CD4-positive, CD25-positive, alpha-beta regulatory T cell (primary cell): ENCODE data around the gene PROK2. TPM values are rescaled to one million over a fixed set of nuclear protein-coding genes. Genes with fewer than 3 reads are reported as not detected.

Source experiments
- ATAC-seq, 2 donors: fragments of 150-1000 bp; cut with Tn5 transposase; one replicate each; pipeline ENCODE4 v1.10.0; 2021; ENCODE audit warnings: low read depth in 2 of 2, moderate number of reproducible peaks in 2 of 2, moderate library complexity in 1 of 2
- DNase-seq, 3 donors: peaks; one replicate each; pipeline versions ENCODE4 v3.0.0 to v3.0.0-alpha.2; 2012 to 2022; ENCODE audit warnings: mixed read lengths in 1 of 3
- H3K27ac ChIP-seq: one replicate; pipeline ENCODE4 v1.7.0; 2013; ENCODE audit warnings: mild to moderate bottlenecking, low read length; ENCODE audit not compliant: insufficient read depth, poor library complexity, severe bottlenecking
- H3K27me3 ChIP-seq: one replicate; pipeline ENCODE4 v1.7.0; 2013; ENCODE audit warnings: low read length; ENCODE audit not compliant: control insufficient read depth, insufficient read depth
- H3K36me3 ChIP-seq: one replicate; pipeline ENCODE4 v1.7.0; 2013; ENCODE audit warnings: mild to moderate bottlenecking, low read length, moderate library complexity; ENCODE audit not compliant: control insufficient read depth, insufficient read depth
- H3K4me1 ChIP-seq: 2 replicates; pipeline ENCODE4 v1.7.0; 2013; ENCODE audit warnings: mild to moderate bottlenecking, low read length; ENCODE audit not compliant: insufficient read depth, control insufficient read depth, poor library complexity, severe bottlenecking
- H3K4me3 ChIP-seq: one replicate; pipeline ENCODE4 v1.7.0; 2013; ENCODE audit warnings: low read depth, mild to moderate bottlenecking, low read length, moderate library complexity
- H3K9me3 ChIP-seq, 2 experiments: 1 replicate in 1 of 2; 2 replicates in 1 of 2; pipeline ENCODE4 v1.7.0; 2013; ENCODE audit warnings: low read length in 2 of 2, mild to moderate bottlenecking in 1 of 2, moderate library complexity in 1 of 2; ENCODE audit not compliant: control insufficient read depth in 2 of 2
- H3K27ac Mint-ChIP-seq, 3 donors: one replicate each; pipeline ENCODE4 v1.8.0; 2020 to 2022; ENCODE audit warnings: mild to moderate bottlenecking in 3 of 3, mixed read lengths in 3 of 3, moderate library complexity in 2 of 3
- H3K27me3 Mint-ChIP-seq: one replicate; pipeline ENCODE4 v1.8.0; 2022; ENCODE audit warnings: mild to moderate bottlenecking, mixed read lengths
- H3K36me3 Mint-ChIP-seq: one replicate; pipeline ENCODE4 v1.8.0; 2020; ENCODE audit warnings: mixed read lengths
- H3K4me1 Mint-ChIP-seq, 4 donors: one replicate each; pipeline ENCODE4 v1.8.0; 2020 to 2022; ENCODE audit warnings: mixed read lengths in 4 of 4, mild to moderate bottlenecking in 1 of 4
- H3K4me3 Mint-ChIP-seq, 4 donors: one replicate each; pipeline ENCODE4 v1.8.0; 2020 to 2022; ENCODE audit warnings: mild to moderate bottlenecking in 4 of 4, mixed read lengths in 4 of 4, moderate library complexity in 3 of 4
- H3K9me3 Mint-ChIP-seq, 7 donors: one replicate each; pipeline ENCODE4 v1.8.0; 2020 to 2022; ENCODE audit warnings: mixed read lengths in 7 of 7, mild to moderate bottlenecking in 3 of 7, moderate library complexity in 2 of 7
- polyA plus RNA-seq, 4 donors: library from polyadenylated mRNA; unstranded; fragments of 300-500 nt; fragmentation: Illumina TruSeq; gene quantifications; one replicate each; pipeline ENCODE4 v1.2.3, GENCODE V29; 2021
- total RNA-seq: library from RNA; stranded (reverse); gene quantifications from one replicate; pipeline ENCODE4 v1.2.3, GENCODE V29; 2022

The PROK2 gene
- total and polyA plus RNA-seq, 5 donors from 2014 or later, result 0.89 to 6.5 (median 1.5) TPM

GRCh38 chr3:71813704-71814103, 28.8 kb upstream of the PROK2 start:
- H3K27me3 ChIP-seq, result peaks cover 3% of the 10 kb centered on the region
- no peak for DNase-seq
- no peak overlapping the region for H3K27ac ChIP-seq
- no peaks in the 10 kb centered on the region for H3K36me3 Mint-ChIP-seq
- H3K4me1 ChIP-seq, result no peaks in the 10 kb centered on the region
- ATAC-seq, result no peak
- H3K9me3 ChIP-seq, result no peaks in the 10 kb centered on the region
- H3K4me1 Mint-ChIP-seq, result no peaks in the 10 kb centered on the region
- H3K4me3 Mint-ChIP-seq, result no peak overlapping the region
- no peaks in the 10 kb centered on the region for H3K36me3 ChIP-seq
- peaks cover 8% of the 10 kb centered on the region for H3K27me3 Mint-ChIP-seq
- H3K9me3 Mint-ChIP-seq, result no peaks in the 10 kb centered on the region
- no peak overlapping the region for H3K4me3 ChIP-seq
- H3K27ac Mint-ChIP-seq, result no peak overlapping the region

DNA sequence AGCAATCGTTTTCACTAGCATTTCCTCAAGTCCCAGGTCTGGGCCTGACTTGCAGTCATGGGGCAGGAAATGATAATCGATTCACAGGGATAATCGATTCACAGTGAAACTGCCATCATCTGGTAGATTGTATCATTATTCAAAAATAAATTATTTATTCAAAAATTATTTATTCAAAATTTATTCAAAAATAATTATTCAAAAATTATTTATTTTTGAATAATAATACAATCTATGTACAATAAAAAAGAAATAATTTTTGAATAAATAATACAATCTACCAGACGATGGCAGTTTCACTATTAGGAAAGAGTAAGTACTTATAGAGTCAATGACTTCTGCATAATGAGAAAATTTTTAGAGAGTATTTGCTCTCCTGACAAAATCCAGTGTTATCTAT, 28.1 kb upstream of the PROK2 start:
- Mint-ChIP-seq H3K4me1 (no peaks in the 10 kb centered on the region), H3K4me3 (no peak overlapping the region), H3K36me3 (no peaks in the 10 kb centered on the region), H3K27me3 (peaks cover 8% of the 10 kb centered on the region), H3K27ac (no peak overlapping the region), H3K9me3 (no peaks in the 10 kb centered on the region)
- no peak for DNase-seq
- H3K27ac ChIP-seq, result no peak overlapping the region
- H3K9me3 ChIP-seq, result no peaks in the 10 kb centered on the region
- H3K36me3 ChIP-seq, result no peaks in the 10 kb centered on the region
- no peaks in the 10 kb centered on the region for H3K27me3 ChIP-seq
- H3K4me1 ChIP-seq, result no peaks in the 10 kb centered on the region
- H3K4me3 ChIP-seq, result no peak overlapping the region
- no peak for ATAC-seq

DNA sequence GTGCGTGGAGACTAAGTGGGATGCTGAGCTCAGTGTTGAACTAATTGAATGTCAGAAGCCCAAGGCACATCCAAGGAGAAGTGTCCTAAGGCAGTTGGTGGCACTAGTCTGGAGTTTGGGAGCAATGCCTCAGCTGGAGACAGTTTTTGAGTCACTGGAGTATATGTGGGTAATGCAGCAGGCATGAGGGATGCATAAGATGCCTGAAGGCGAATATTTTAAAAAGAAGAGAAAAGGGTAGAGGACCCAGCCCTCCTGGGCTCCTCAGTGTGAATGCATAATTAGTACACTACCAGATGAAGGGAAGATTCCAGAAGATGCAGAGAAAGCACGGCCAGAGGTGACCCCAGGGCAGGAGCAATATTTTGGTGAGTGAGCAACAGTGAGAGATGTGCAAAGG, 25.1 kb upstream of the PROK2 start:
- H3K4me1 Mint-ChIP-seq, result no peaks in the 10 kb centered on the region
- H3K4me3 Mint-ChIP-seq, result no peak overlapping the region
- Histone ChIP-seq H3K9me3 (no peaks in the 10 kb centered on the region), H3K36me3 (no peaks in the 10 kb centered on the region), H3K27ac (no peak overlapping the region), H3K4me1 (no peaks in the 10 kb centered on the region), H3K4me3 (no peak overlapping the region), H3K27me3 (no peaks in the 10 kb centered on the region)
- no peak overlapping the region for H3K27ac Mint-ChIP-seq
- H3K27me3 Mint-ChIP-seq, result no peaks in the 10 kb centered on the region
- no peaks in the 10 kb centered on the region for H3K36me3 Mint-ChIP-seq
- DNase-seq, result no peak
- no peaks in the 10 kb centered on the region for H3K9me3 Mint-ChIP-seq
- ATAC-seq, result no peak

- no peaks in the 10 kb centered on the region for H3K9me3 ChIP-seq
- ATAC-seq (no peak), DNase-seq (no peak)
- Mint-ChIP-seq H3K4me3 (no peak overlapping the region), H3K27ac (no peak overlapping the region), H3K9me3 (no peaks in the 10 kb centered on the region), H3K27me3 (no peaks in the 10 kb centered on the region), H3K36me3 (no peaks in the 10 kb centered on the region), H3K4me1 (no peaks in the 10 kb centered on the region)
- no peaks in the 10 kb centered on the region for H3K36me3 ChIP-seq
- H3K4me3 ChIP-seq, result no peak overlapping the region
- H3K27me3 ChIP-seq, result no peaks in the 10 kb centered on the region
- no peaks in the 10 kb centered on the region for H3K4me1 ChIP-seq
- no peak overlapping the region for H3K27ac ChIP-seq
Observed at GRCh38 chr3:71809321-71810026, 24.5 kb upstream of the PROK2 start.

DNA sequence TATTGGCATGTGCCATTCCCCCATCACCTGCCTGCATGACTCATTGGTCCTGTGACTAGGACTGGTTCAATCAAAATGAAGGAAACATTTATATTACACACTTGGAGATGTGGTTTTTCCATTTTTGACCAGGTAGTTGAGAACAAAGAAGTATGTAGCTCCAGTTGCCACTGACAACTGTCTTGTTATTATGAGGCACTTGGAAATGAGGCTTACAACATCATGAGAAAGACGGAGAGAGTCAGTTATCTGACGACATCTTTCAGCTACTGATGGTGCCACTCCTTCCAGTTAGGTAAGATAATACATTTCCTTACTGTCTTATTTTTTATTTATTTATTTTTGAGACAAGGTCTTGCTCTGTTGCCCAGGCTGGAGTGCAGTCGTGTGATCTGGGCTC, 21.8 kb upstream of the PROK2 start:
- H3K4me3 Mint-ChIP-seq, result no peak overlapping the region
- Histone ChIP-seq H3K27me3 (no peaks in the 10 kb centered on the region), H3K36me3 (no peaks in the 10 kb centered on the region), H3K4me3 (no peak overlapping the region), H3K4me1 (no peaks in the 10 kb centered on the region), H3K9me3 (no peaks in the 10 kb centered on the region), H3K27ac (no peak overlapping the region)
- DNase-seq (no peak), ATAC-seq (no peak)
- peaks cover 12% of the 10 kb centered on the region for H3K27me3 Mint-ChIP-seq
- no peaks in the 10 kb centered on the region for H3K9me3 Mint-ChIP-seq
- no peaks in the 10 kb centered on the region for H3K36me3 Mint-ChIP-seq
- no peak overlapping the region for H3K27ac Mint-ChIP-seq
- no peaks in the 10 kb centered on the region for H3K4me1 Mint-ChIP-seq

DNA sequence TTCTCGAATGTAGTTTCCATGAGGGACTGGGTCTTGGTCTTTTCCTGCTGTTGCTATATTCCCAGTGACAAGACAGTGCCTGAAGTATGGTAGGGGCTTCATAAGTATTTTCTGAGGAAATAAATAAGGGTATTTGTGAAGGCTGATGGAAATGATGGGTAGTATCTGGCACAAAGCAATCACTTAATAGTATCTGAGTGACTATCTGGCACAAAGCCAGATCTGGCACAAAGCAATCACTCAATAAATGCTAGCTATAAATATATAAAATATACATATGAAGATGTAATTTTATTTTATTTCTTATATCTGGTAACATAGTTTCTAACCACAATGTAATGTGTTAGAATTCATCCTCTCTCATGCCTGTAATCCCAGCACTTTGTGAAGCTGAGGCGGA, 20.7 kb upstream of the PROK2 start:
- no peak overlapping the region for H3K4me3 Mint-ChIP-seq
- H3K9me3 Mint-ChIP-seq, result no peaks in the 10 kb centered on the region
- Histone ChIP-seq H3K36me3 (no peaks in the 10 kb centered on the region), H3K4me1 (no peaks in the 10 kb centered on the region), H3K27ac (no peak overlapping the region), H3K4me3 (no peak overlapping the region), H3K9me3 (no peaks in the 10 kb centered on the region), H3K27me3 (no peaks in the 10 kb centered on the region)
- no peak for DNase-seq
- H3K4me1 Mint-ChIP-seq, result no peaks in the 10 kb centered on the region
- ATAC-seq, result no peak
- H3K27me3 Mint-ChIP-seq, result peaks cover 18% of the 10 kb centered on the region
- no peak overlapping the region for H3K27ac Mint-ChIP-seq
- H3K36me3 Mint-ChIP-seq, result no peaks in the 10 kb centered on the region

- no peaks in the 10 kb centered on the region for H3K9me3 Mint-ChIP-seq
- Histone ChIP-seq H3K27me3 (peaks cover 2% of the 10 kb centered on the region), H3K27ac (no peak overlapping the region), H3K4me3 (no peak overlapping the region), H3K4me1 (no peaks in the 10 kb centered on the region), H3K36me3 (no peaks in the 10 kb centered on the region), H3K9me3 (no peaks in the 10 kb centered on the region)
- H3K27me3 Mint-ChIP-seq, result peaks cover 23% of the 10 kb centered on the region
- no peak overlapping the region for H3K27ac Mint-ChIP-seq
- H3K4me3 Mint-ChIP-seq, result no peak overlapping the region
- DNase-seq, result no peak
- no peaks in the 10 kb centered on the region for H3K36me3 Mint-ChIP-seq
- no peaks in the 10 kb centered on the region for H3K4me1 Mint-ChIP-seq
- no peak for ATAC-seq
Observed at GRCh38 chr3:71805199-71805598, 20.3 kb upstream of the PROK2 start.

- Mint-ChIP-seq H3K36me3 (no peaks in the 10 kb centered on the region), H3K27me3 (peaks cover 30% of the 10 kb centered on the region), H3K9me3 (no peaks in the 10 kb centered on the region), H3K4me1 (no peaks in the 10 kb centered on the region), H3K4me3 (no peak overlapping the region), H3K27ac (no peak overlapping the region)
- no peaks in the 10 kb centered on the region for H3K4me1 ChIP-seq
- DNase-seq, result no peak
- ATAC-seq, result no peak
- no peak overlapping the region for H3K27ac ChIP-seq
- peaks cover 6% of the 10 kb centered on the region for H3K27me3 ChIP-seq
- no peak overlapping the region for H3K4me3 ChIP-seq
- no peaks in the 10 kb centered on the region for H3K9me3 ChIP-seq
- H3K36me3 ChIP-seq, result no peaks in the 10 kb centered on the region
Observed at GRCh38 chr3:71803248-71803647, 18.3 kb upstream of the PROK2 start.
